GM21737 (cell line): ENCODE results near the gene ZNF778.

Source experiments
- ATAC-seq: cut with Tn5 transposase; IDR thresholded peaks from one replicate; pipeline ENCODE4 v1.9.1; 2021; ENCODE audit warnings: mild to moderate bottlenecking, moderate library complexity; ENCODE audit not compliant: unreplicated experiment

The ZNF778 gene

GRCh38 chr16:89273741-89274472 lies 56.4 kb downstream of the ZNF778 start:
- no peak for ATAC-seq

GRCh38 chr16:89274561-89275283 lies 57.2 kb downstream of the ZNF778 start:
- no peak for ATAC-seq

GRCh38 chr16:89275284-89275584 lies 57.7 kb downstream of the ZNF778 start:
- ATAC-seq, result no peak

- no peak for ATAC-seq
Observed at GRCh38 chr16:89275837-89276720, 58.6 kb downstream of the ZNF778 start.

GRCh38 chr16:89277049-89277448 lies 59.5 kb downstream of the ZNF778 start:
- no peak for ATAC-seq

- ATAC-seq, result no peak
Observed at GRCh38 chr16:89277641-89278341, 60.3 kb downstream of the ZNF778 start.

GRCh38 chr16:89278441-89279240 lies 61.1 kb downstream of the ZNF778 start:
- ATAC-seq, result no peak

GRCh38 chr16:89279666-89280481 lies 62.4 kb downstream of the ZNF778 start:
- no peak for ATAC-seq

GRCh38 chr16:89280546-89281188 lies 63.2 kb downstream of the ZNF778 start:
- ATAC-seq, result no peak

- no peak for ATAC-seq
Observed at GRCh38 chr16:89281189-89281577, 63.7 kb downstream of the ZNF778 start.

GRCh38 chr16:89281829-89282228 lies 64.3 kb downstream of the ZNF778 start:
- no peak for ATAC-seq

GRCh38 chr16:89282523-89282922 lies 65.0 kb downstream of the ZNF778 start:
- no peak for ATAC-seq

GRCh38 chr16:89283449-89283848 lies 65.9 kb downstream of the ZNF778 start:
- ATAC-seq, result no peak

- no peak for ATAC-seq
Observed at GRCh38 chr16:89285381-89285780, 67.9 kb downstream of the ZNF778 start.

GRCh38 chr16:89286096-89286495 lies 68.6 kb downstream of the ZNF778 start:
- no peak for ATAC-seq
